GM12878 (cell line): ENCODE measurements around the gene SLC35A5. TPM values are rescaled to one million over a fixed set of nuclear protein-coding genes. Genes with fewer than 3 reads are reported as not detected.

ENCODE experiments used
- ATAC-seq: fragments of 200-7000 bp; cut with Tn5 transposase; 3 replicates; pipeline ENCODE4 v1.9.1; 2020; ENCODE audit warnings: mild to moderate bottlenecking, moderate library complexity
- BruUV-seq: library from RNA; stranded (reverse); fragments of 400-500 nt; replicated peaks from 2 replicates; lab custom pipeline; 2021; lab: Mats Ljungman, UMichigan
- CTCF ChIA-PET: fragments of 300-600 bp; sonication (Branson Sonifier 250); formaldehyde crosslinking; extraction: SDS; loops from one replicate; lab custom pipeline; 2021; ENCODE audit warnings: inconsistent platforms; lab: Yijun Ruan, JAX
- POLR2A ChIA-PET: fragments of 350-600 bp; formaldehyde crosslinking; extraction: SDS; loops from one replicate; lab custom pipeline; 2021; ENCODE audit warnings: inconsistent platforms; lab: Charles Lee
- RAD21 ChIA-PET: fragments of 300-600 bp; sonication (Branson Sonifier 250); formaldehyde crosslinking; loops from one replicate; lab custom pipeline; 2023; ENCODE audit warnings: antibody characterized with exemption; ENCODE audit not compliant: unreplicated experiment; lab: Charles Lee
- SMC1A ChIA-PET: fragments of 300-600 bp; sonication (Branson Sonifier 250); formaldehyde crosslinking; loops from one replicate; lab custom pipeline; 2023; ENCODE audit not compliant: unreplicated experiment, uncharacterized antibody; lab: Charles Lee
- DNase-seq: peaks from one replicate; pipeline ENCODE4 v3.0.0-alpha.2; 2011; ENCODE audit warnings: low read depth, low spot score
- FAIRE-seq: peaks from 3 replicates; lab custom pipeline; 2011; peaks lifted over from hg19 to GRCh38; lab: Jason Lieb, UNC
- H2AFZ ChIP-seq: 2 replicates; pipeline ENCODE4 v1.6.0; 2011; ENCODE audit warnings: low read depth, low read length, control low read depth; ENCODE audit not compliant: control insufficient read depth
- H3K27ac ChIP-seq: 2 replicates; pipeline ENCODE4 v1.5.1; 2011; ENCODE audit warnings: control low read depth; ENCODE audit not compliant: control insufficient read depth, insufficient read depth
- H3K27me3 ChIP-seq, 2 experiments: replicated peaks in 1 of 2; 2 replicates each; pipeline versions ENCODE4 v1.6.0 to v1.6.1; 2011; ENCODE audit warnings: low read length in 1 of 2; ENCODE audit not compliant: control insufficient read depth in 2 of 2, insufficient read depth in 2 of 2
- H3K36me3 ChIP-seq, 2 experiments: 2 replicates each; pipeline ENCODE4 v1.5.1; 2011; ENCODE audit warnings: low read length in 1 of 2; ENCODE audit not compliant: control insufficient read depth in 2 of 2, insufficient read depth in 2 of 2
- H3K4me1 ChIP-seq: 2 replicates; pipeline ENCODE4 v1.6.1; 2011; ENCODE audit warnings: mild to moderate bottlenecking, low read length, moderate library complexity, mixed read lengths; ENCODE audit not compliant: control insufficient read depth, insufficient read depth
- H3K4me2 ChIP-seq: 2 replicates; pipeline ENCODE4 v1.6.0; 2011; ENCODE audit warnings: control low read depth; ENCODE audit not compliant: control insufficient read depth, insufficient read depth
- H3K4me3 ChIP-seq: fragments of 200-600 bp; sonication (generic); 2 replicates; pipeline ENCODE4 v1.5.1; 2016
- H3K79me2 ChIP-seq: 2 replicates; pipeline ENCODE4 v1.6.0; 2011; ENCODE audit warnings: low read length; ENCODE audit not compliant: control insufficient read depth, insufficient read depth
- H3K9ac ChIP-seq: 2 replicates; pipeline ENCODE4 v1.8.0; 2011; ENCODE audit warnings: low read length, control low read depth, mixed read lengths; ENCODE audit not compliant: control insufficient read depth, insufficient read depth
- H3K9me3 ChIP-seq: replicated peaks from 3 replicates; pipeline ENCODE4 v1.5.1; 2011; ENCODE audit warnings: mild to moderate bottlenecking, low read length; ENCODE audit not compliant: control insufficient read depth, insufficient read depth
- H4K20me1 ChIP-seq: 2 replicates; pipeline ENCODE4 v1.6.0; 2011; ENCODE audit not compliant: control insufficient read depth, insufficient read depth
- CBFB ChIP-seq: IDR thresholded peaks from 2 replicates; pipeline ENCODE4 v1.6.1; 2016; ENCODE audit warnings: antibody characterized with exemption, low read depth
- CEBPZ ChIP-seq: fragments of 150-350 bp; IDR thresholded peaks from 2 replicates; pipeline ENCODE4 v1.6.1; 2016; ENCODE audit warnings: low read depth, low read length
- E2F8 ChIP-seq: fragments of 450-650 bp; IDR thresholded peaks from 2 replicates; pipeline ENCODE4 v1.6.1; 2018; ENCODE audit warnings: mild to moderate bottlenecking, low read depth, moderate library complexity; ENCODE audit not compliant: partially characterized antibody
- MTA2 ChIP-seq: fragments of 450-650 bp; IDR thresholded peaks from 2 replicates; pipeline ENCODE4 v1.6.1; 2016; ENCODE audit warnings: low read depth, mild to moderate bottlenecking, moderate library complexity
- NFXL1 ChIP-seq: fragments of 450-650 bp; IDR thresholded peaks from 2 replicates; pipeline ENCODE4 v1.6.1; 2017; ENCODE audit warnings: antibody characterized with exemption, mild to moderate bottlenecking, borderline replicate concordance
- NFYB ChIP-seq: IDR thresholded peaks from 2 replicates; pipeline ENCODE4 v1.6.1; 2011; ENCODE audit warnings: low read depth, mild to moderate bottlenecking, low read length, improper control_type of control experiment, moderate library complexity; ENCODE audit not compliant: insufficient read depth
- NR2C2 ChIP-seq: IDR thresholded peaks from 2 replicates; pipeline ENCODE4 v1.6.1; 2011; ENCODE audit warnings: borderline replicate concordance, low read depth; ENCODE audit not compliant: control insufficient read depth, insufficient read length
- NR2F1 ChIP-seq: fragments of 450-650 bp; conservative IDR thresholded peaks from 2 replicates; pipeline ENCODE4 v1.6.1; 2017; ENCODE audit warnings: mild to moderate bottlenecking
- PAX8 ChIP-seq: fragments of 450-650 bp; IDR thresholded peaks from 2 replicates; pipeline ENCODE4 v1.6.1; 2017; ENCODE audit warnings: mild to moderate bottlenecking, moderate library complexity
- RBBP5 ChIP-seq: fragments of 200-600 bp; sonication (generic); conservative IDR thresholded peaks from 2 replicates; pipeline ENCODE4 v1.6.1; 2016
- REST ChIP-seq: IDR thresholded peaks from 2 replicates; pipeline ENCODE4 v1.6.1; 2012; ENCODE audit warnings: mild to moderate bottlenecking, low read depth, low read length
- SPI1 ChIP-seq: IDR thresholded peaks from 2 replicates; pipeline ENCODE4 v1.6.1; 2011; ENCODE audit warnings: low read depth, mild to moderate bottlenecking, low read length, moderate library complexity, borderline replicate concordance; ENCODE audit not compliant: insufficient read depth
- SREBF2 ChIP-seq: IDR thresholded peaks from 2 replicates; pipeline ENCODE4 v1.6.1; 2012; ENCODE audit warnings: mild to moderate bottlenecking, low read length
- TARDBP ChIP-seq: IDR thresholded peaks from 2 replicates; pipeline ENCODE4 v1.6.1; 2016; ENCODE audit warnings: borderline replicate concordance
- YBX1 ChIP-seq: fragments of 450-650 bp; IDR thresholded peaks from 2 replicates; pipeline ENCODE4 v1.6.1; 2016; ENCODE audit warnings: antibody characterized with exemption
- ZNF274 ChIP-seq: IDR thresholded peaks from one replicate; pipeline ENCODE4 v1.8.0; 2011; ENCODE audit not compliant: insufficient read length, insufficient read depth
- ZNF384 ChIP-seq: IDR thresholded peaks from 2 replicates; pipeline ENCODE4 v1.6.1; 2012; ENCODE audit warnings: low read depth, mild to moderate bottlenecking, low read length, improper control_type of control experiment, borderline replicate concordance
- WGBS: methylation state at CpG from one replicate; pipeline ENCODE4 v1.1.6; 2016; ENCODE audit warnings: low lambda C conversion rate; ENCODE audit not compliant: insufficient replicate concordance, insufficient coverage; ENCODE audit errors: missing lambda C conversion rate; 5-methylcytosine and 5-hydroxymethylcytosine counted together
- in situ Hi-C: fragments of 300-500 bp; cut with MboI; formaldehyde crosslinking; loops from 9 replicates; pipeline ENCODE4 v1.14.3; 2018; ENCODE audit warnings: mixed read lengths
- intact Hi-C: fragments of 100-400 bp; cut with micrococcal nuclease; formaldehyde crosslinking; loops from one replicate; pipeline ENCODE4 v1.14.2; 2022; ENCODE audit not compliant: unreplicated experiment
- polyA plus RNA-seq, 11 experiments: library from polyadenylated mRNA; depleted of rRNA in 4 of 11; unstranded in 6 of 11; stranded (reverse) in 5 of 11; fragments of >200 nt; fragmentation: Nextera tagmentation in 4 of 11; fragmentation: Illumina TruSeq in 1 of 11; extraction: Ambion mirVana in 4 of 11; extraction: Trizol in 1 of 11; gene quantifications; 1 replicate in 1 of 11; 2 replicates in 10 of 11; pipeline versions ENCODE4 v1.2.1 to v1.2.3, GENCODE V29; 2011 to 2016; ENCODE audit warnings: inconsistent platforms in 2 of 11, missing spikeins in 2 of 11, low read depth in 1 of 11
- total RNA-seq, 4 experiments: library from RNA; depleted of rRNA in 3 of 4; stranded (reverse); fragments of >200 nt in 3 of 4; fragmentation: Illumina TruSeq in 1 of 4; extraction: Trizol in 1 of 4; gene quantifications; 2 replicates each; pipeline versions ENCODE4 v1.2.1 to v1.2.3, GENCODE V29; 2013 to 2021

SLC35A5 gene
- total and polyA plus RNA-seq, 10 of the 15 experiments (the other 5 are each of a cell fraction or from before 2014, with no cell fraction given): 10.9 to 38.1 (median 16.0) TPM

- POLR2A ChIA-PET: no interaction called here
- BruUV-seq: no TSS peak
- RAD21 ChIA-PET: interaction anchor here (0.6 kb wide), 1 partner anchor 15 kb away, joined by 3 read pairs; no protein-coding TSS in a partner anchor
- SMC1A ChIA-PET: no interaction called here
- Histone ChIP-seq H3K79me2 (no peaks in the 10 kb centered on the region), H2AFZ (no peak overlapping the region), H3K27me3 (no peaks in the 10 kb centered on the region), H3K4me1 (peaks cover 7% of the 10 kb centered on the region), H3K4me2 (no peak overlapping the region), H4K20me1 (no peaks in the 10 kb centered on the region), H3K9me3 (no peaks in the 10 kb centered on the region), H3K36me3 (no peaks in the 10 kb centered on the region), H3K9ac (no peak overlapping the region), H3K27ac (no peak overlapping the region), H3K4me3 (no peak overlapping the region)
- intact Hi-C loops (no loop called here), in situ Hi-C loops (no loop called here)
- ATAC-seq (no peak), DNase-seq (no peak), FAIRE-seq (no peak)
- CTCF ChIA-PET: interaction anchor here (3.2 kb wide), 1 partner anchor 10 kb away, joined by 23 read pairs; no protein-coding TSS in a partner anchor
- WGBS: 22% methylated on average over 4 of the region's 4 CpGs
- TF ChIP-seq SPI1 (no peak), NR2C2 (no peak), TARDBP (no peak), CEBPZ (no peak), MTA2 (no peak), REST (no peak), ZNF274 (no peak), E2F8 (no peak), CBFB (no peak), NR2F1 (no peak), NFYB (no peak), SREBF2 (no peak), YBX1 (no peak), PAX8 (no peak), NFXL1 (no peak), RBBP5 (no peak), ZNF384 (no peak)
Measured at GRCh38 chr3:112632596-112632995, 70.8 kb downstream of the SLC35A5 start.
